Testis (tissue), 3 donors: ENCODE results near the gene MAGI1. TPM values are rescaled to one million over a fixed set of nuclear protein-coding genes. Genes with fewer than 3 reads are reported as not detected.

ENCODE experiments used
- DNase-seq: peaks from one replicate; pipeline ENCODE4 v3.0.0-alpha.2; 2019
- H3K27ac ChIP-seq, 2 donors: fragments of 200-600 bp; sonication (generic); one replicate each; pipeline ENCODE4 v1.5.1; 2019
- H3K27me3 ChIP-seq: fragments of 200-600 bp; sonication (generic); one replicate; pipeline ENCODE4 v1.5.1; 2019
- H3K36me3 ChIP-seq: fragments of 200-600 bp; sonication (generic); one replicate; pipeline ENCODE4 v1.5.1; 2017; ENCODE audit warnings: low read depth; ENCODE audit errors: missing control alignments
- H3K4me1 ChIP-seq: fragments of 200-600 bp; sonication (generic); one replicate; pipeline ENCODE4 v1.5.1; 2019
- H3K4me3 ChIP-seq, 2 donors: fragments of 200-600 bp; sonication (generic); one replicate each; pipeline ENCODE4 v1.5.1; 2017 to 2019
- H3K9me3 ChIP-seq: fragments of 200-600 bp; sonication (generic); one replicate; pipeline ENCODE4 v1.5.1; 2017
- CTCF ChIP-seq, 3 experiments: fragments of 450-650 bp in 2 of 3; fragments of 200-600 bp in 1 of 3; sonication (generic) in 1 of 3; IDR thresholded peaks; one replicate each; pipeline ENCODE4 v1.5.1; 2016 to 2019; ENCODE audit warnings: antibody characterized with exemption in 3 of 3, mild to moderate bottlenecking in 2 of 3, moderate library complexity in 1 of 3
- POLR2A ChIP-seq: fragments of 450-650 bp; IDR thresholded peaks from one replicate; pipeline ENCODE4 v1.6.1; 2017; ENCODE audit warnings: antibody characterized with exemption, mild to moderate bottlenecking, moderate library complexity
- WGBS, 2 donors: methylation state at CpG; one replicate each; pipeline ENCODE4 v1.1.5; 2018; 5-methylcytosine and 5-hydroxymethylcytosine counted together
- intact Hi-C: fragments of 100-400 bp; cut with DNase I; formaldehyde crosslinking; loops from one replicate; pipeline ENCODE4 v1.15.1; 2023; ENCODE audit warnings: low total_unique reads
- polyA plus RNA-seq: library from polyadenylated mRNA; stranded (reverse); fragments of 350-450 nt; fragmentation: Illumina TruSeq; extraction: RNeasy Lipid Tissue Mini Kit (QIAGEN cat#74804); gene quantifications from one replicate; pipeline ENCODE4 v1.2.3, GENCODE V29; 2014; ENCODE audit warnings: low read depth, low replicate concordance; ENCODE audit not compliant: insufficient read depth
- total RNA-seq, 2 donors: library from RNA; depleted of rRNA; stranded (reverse); fragments of >200 nt; gene quantifications; one replicate each; pipeline ENCODE4 v1.2.3, GENCODE V29; 2016

The MAGI1 gene
- total and polyA plus RNA-seq, 3 donors from 2014 or later: 55.4 to 60.4 (median 56.1) TPM

GRCh38 chr3:65558826-65559225 is 479.9 kb downstream of the MAGI1 start:
- WGBS, 2 donors: 85 to 93% methylated on average over 1 of the region's 1 CpG
- no peak for DNase-seq
- Histone ChIP-seq H3K4me1 (no peaks in the 10 kb centered on the region), H3K27me3 (no peaks in the 10 kb centered on the region), H3K27ac (no peak overlapping the region), H3K36me3 (no peaks in the 10 kb centered on the region), H3K9me3 (no peaks in the 10 kb centered on the region), H3K4me3 (no peak overlapping the region)
- intact Hi-C loops: no loop called here
- TF ChIP-seq CTCF (IDR thresholded peaks at IDR 0.05): no peak
- TF ChIP-seq POLR2A: no peak

GRCh38 chr3:65557899-65558564 is 480.7 kb downstream of the MAGI1 start:
- no peak for DNase-seq
- Histone ChIP-seq H3K27ac (no peak overlapping the region), H3K36me3 (no peaks in the 10 kb centered on the region), H3K9me3 (no peaks in the 10 kb centered on the region), H3K4me1 (no peaks in the 10 kb centered on the region), H3K4me3 (no peak overlapping the region), H3K27me3 (no peaks in the 10 kb centered on the region)
- intact Hi-C loops: no loop called here
- 80 to 85% methylated on average over 6 of the region's 6 CpGs for WGBS, 2 donors
- TF ChIP-seq POLR2A (no peak), CTCF (IDR thresholded peaks at IDR 0.05) (no peak)

GRCh38 chr3:65556934-65557577 is 481.7 kb downstream of the MAGI1 start:
- no peak for DNase-seq
- Histone ChIP-seq H3K27ac (no peak overlapping the region), H3K36me3 (no peaks in the 10 kb centered on the region), H3K27me3 (no peaks in the 10 kb centered on the region), H3K9me3 (no peaks in the 10 kb centered on the region), H3K4me3 (no peak overlapping the region), H3K4me1 (no peaks in the 10 kb centered on the region)
- TF ChIP-seq POLR2A (no peak), CTCF (IDR thresholded peaks at IDR 0.05) (no peak)
- WGBS, 2 donors: 74 to 80% methylated on average over 5 of the region's 5 CpGs
- intact Hi-C loops: no loop called here

- 90 to 100% methylated on average over 1 of the region's 1 CpG for WGBS, 2 donors
- Histone ChIP-seq H3K36me3 (no peaks in the 10 kb centered on the region), H3K4me3 (no peak overlapping the region), H3K4me1 (no peaks in the 10 kb centered on the region), H3K27me3 (no peaks in the 10 kb centered on the region), H3K27ac (no peak overlapping the region), H3K9me3 (no peaks in the 10 kb centered on the region)
- TF ChIP-seq CTCF (IDR thresholded peaks at IDR 0.05): no peak
- TF ChIP-seq POLR2A: no peak
- intact Hi-C loops: no loop called here
- DNase-seq: no peak
Measured at GRCh38 chr3:65552434-65552833, 486.3 kb downstream of the MAGI1 start.

GRCh38 chr3:65551945-65552344 is 486.8 kb downstream of the MAGI1 start:
- no peaks in the 10 kb centered on the region for H3K36me3 ChIP-seq
- no peaks in the 10 kb centered on the region for H3K4me1 ChIP-seq
- H3K9me3 ChIP-seq: no peaks in the 10 kb centered on the region
- TF ChIP-seq POLR2A (no peak), CTCF (IDR thresholded peaks at IDR 0.05) (no peak)
- no peak overlapping the region for H3K4me3 ChIP-seq
- 43 to 59% methylated on average over 1 of the region's 1 CpG for WGBS, 2 donors
- no peak overlapping the region for H3K27ac ChIP-seq
- DNase-seq: no peak
- intact Hi-C loops: no loop called here
- no peaks in the 10 kb centered on the region for H3K27me3 ChIP-seq
